HepG2 (cell line): ENCODE results near the gene CNNM3. TPM values are rescaled to one million over a fixed set of nuclear protein-coding genes. Genes with fewer than 3 reads are reported as not detected.

Experiments
- DNMT1 ChIP-seq: sonication (generic); formaldehyde crosslinking; IDR thresholded peaks from 2 replicates; pipeline ENCODE4 v1.5.1; 2020; ENCODE audit warnings: mild to moderate bottlenecking, missing genetic modification reagents
- JUN ChIP-seq: sonication (generic); formaldehyde crosslinking; IDR thresholded peaks from 2 replicates; pipeline ENCODE4 v1.4.0; 2020; ENCODE audit warnings: mild to moderate bottlenecking, missing genetic modification reagents
- PITX1 ChIP-seq: sonication (generic); formaldehyde crosslinking; IDR thresholded peaks from 2 replicates; pipeline ENCODE4 v1.5.1; 2020; ENCODE audit warnings: mild to moderate bottlenecking, missing genetic modification reagents
- SAP130 ChIP-seq: IDR thresholded peaks from 2 replicates; pipeline ENCODE4 v1.6.1; 2016; ENCODE audit warnings: low read depth
- YY1 ChIP-seq: IDR thresholded peaks from 2 replicates; pipeline ENCODE4 v1.6.1; 2011; ENCODE audit warnings: low read length, low read depth, moderate library complexity, mild to moderate bottlenecking; ENCODE audit not compliant: insufficient read depth, insufficient replicate concordance
- ZNF235 ChIP-seq: sonication (generic); formaldehyde crosslinking; IDR thresholded peaks from 2 replicates; pipeline ENCODE4 v1.8.1; 2023; ENCODE audit warnings: mild to moderate bottlenecking, missing genetic modification reagents, borderline replicate concordance
- ZNF850 ChIP-seq: sonication (generic); formaldehyde crosslinking; conservative IDR thresholded peaks from 2 replicates; pipeline ENCODE4 v1.9.0; 2021; ENCODE audit warnings: mild to moderate bottlenecking, missing genetic modification reagents
- polyA plus RNA-seq, 8 experiments: library from polyadenylated mRNA; depleted of rRNA in 3 of 8; stranded (reverse) in 7 of 8; unstranded in 1 of 8; fragments of >200 nt; fragmentation: Illumina TruSeq in 4 of 8; extraction: Trizol in 4 of 8; gene quantifications; 2 replicates each; pipeline versions ENCODE4 v1.2.1 to v1.2.3, GENCODE V29; 2011 to 2016; ENCODE audit warnings: low read depth in 4 of 8, missing spikeins in 1 of 8, mixed read lengths in 1 of 8; ENCODE audit not compliant: insufficient read depth in 1 of 8
- total RNA-seq, 5 experiments: library from RNA; depleted of rRNA; stranded (reverse); fragments of >200 nt; fragmentation: Illumina TruSeq; extraction: Trizol; gene quantifications; 2 replicates each; pipeline ENCODE4 v1.2.3, GENCODE V29; 2016; ENCODE audit warnings: low read depth in 1 of 5
- TF ChIP-seq, protein P1 (sequence below), 2 experiments: sonication (generic) in 1 of 2; formaldehyde crosslinking in 1 of 2; IDR thresholded peaks; 2 replicates each; pipeline versions ENCODE4 v1.6.1 to v1.9.0; 2014 to 2022; ENCODE audit warnings: antibody characterized with exemption in 1 of 2, borderline replicate concordance in 1 of 2, inconsistent platforms in 1 of 2, low read depth in 1 of 2, missing genetic modification reagents in 1 of 2
- TF ChIP-seq, protein P2 (sequence below): sonication (generic); formaldehyde crosslinking; IDR thresholded peaks from 2 replicates; pipeline ENCODE4 v1.4.0; 2020; ENCODE audit warnings: missing genetic modification reagents
- TF ChIP-seq, protein P3 (sequence below): sonication (generic); formaldehyde crosslinking; IDR thresholded peaks from 2 replicates; pipeline ENCODE4 v1.5.0; 2020; ENCODE audit warnings: mild to moderate bottlenecking, missing genetic modification reagents
- TF ChIP-seq, protein P4 (sequence below): sonication (generic); formaldehyde crosslinking; IDR thresholded peaks from 2 replicates; pipeline ENCODE4 v1.8.1; 2023; ENCODE audit warnings: missing genetic modification reagents, inconsistent platforms, borderline replicate concordance
- TF ChIP-seq, protein P5 (sequence below): sonication (generic); formaldehyde crosslinking; IDR thresholded peaks from 2 replicates; pipeline ENCODE4 v1.4.0; 2020; ENCODE audit warnings: missing genetic modification reagents

CNNM3 gene
- total and polyA plus RNA-seq, 2 of the 13 experiments (the other 11 are each of a cell fraction or from before 2014, with no cell fraction given), result 21.2 to 27.9 TPM

DNA sequence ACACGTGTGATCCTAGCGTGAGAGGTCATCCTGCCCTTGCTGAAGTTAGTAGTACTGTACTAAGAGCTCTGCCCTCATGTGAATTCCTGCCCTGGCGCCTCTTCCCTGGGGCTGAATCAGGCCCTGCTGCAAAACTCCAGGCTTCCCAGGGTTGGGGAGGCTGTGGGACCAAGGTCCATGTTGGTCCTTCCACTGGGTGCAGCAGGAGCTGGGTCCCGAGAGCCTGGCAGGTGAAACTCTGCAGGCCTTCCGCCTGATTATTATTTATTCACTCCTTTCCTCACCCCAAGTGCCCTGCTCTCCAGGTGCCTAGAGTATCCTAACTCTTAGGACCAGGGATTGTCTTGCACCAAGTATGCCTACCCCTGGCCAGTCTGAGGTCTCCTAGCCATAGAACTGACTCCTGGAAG lies 5.3 kb upstream of the CNNM3 start (continued):
- TF ChIP-seq ZNF235 (CRISPR knock-in tag) (no peak), JUN (no peak), ZNF850 (no peak), YY1 (no peak), PITX1 (0 out of 2 replicates have a peak, but pooled peaks have one; percentile 41), SAP130 (peak; percentile 53), DNMT1 (CRISPR knock-in tag) (no peak)
- TF ChIP-seq, protein P1, sequence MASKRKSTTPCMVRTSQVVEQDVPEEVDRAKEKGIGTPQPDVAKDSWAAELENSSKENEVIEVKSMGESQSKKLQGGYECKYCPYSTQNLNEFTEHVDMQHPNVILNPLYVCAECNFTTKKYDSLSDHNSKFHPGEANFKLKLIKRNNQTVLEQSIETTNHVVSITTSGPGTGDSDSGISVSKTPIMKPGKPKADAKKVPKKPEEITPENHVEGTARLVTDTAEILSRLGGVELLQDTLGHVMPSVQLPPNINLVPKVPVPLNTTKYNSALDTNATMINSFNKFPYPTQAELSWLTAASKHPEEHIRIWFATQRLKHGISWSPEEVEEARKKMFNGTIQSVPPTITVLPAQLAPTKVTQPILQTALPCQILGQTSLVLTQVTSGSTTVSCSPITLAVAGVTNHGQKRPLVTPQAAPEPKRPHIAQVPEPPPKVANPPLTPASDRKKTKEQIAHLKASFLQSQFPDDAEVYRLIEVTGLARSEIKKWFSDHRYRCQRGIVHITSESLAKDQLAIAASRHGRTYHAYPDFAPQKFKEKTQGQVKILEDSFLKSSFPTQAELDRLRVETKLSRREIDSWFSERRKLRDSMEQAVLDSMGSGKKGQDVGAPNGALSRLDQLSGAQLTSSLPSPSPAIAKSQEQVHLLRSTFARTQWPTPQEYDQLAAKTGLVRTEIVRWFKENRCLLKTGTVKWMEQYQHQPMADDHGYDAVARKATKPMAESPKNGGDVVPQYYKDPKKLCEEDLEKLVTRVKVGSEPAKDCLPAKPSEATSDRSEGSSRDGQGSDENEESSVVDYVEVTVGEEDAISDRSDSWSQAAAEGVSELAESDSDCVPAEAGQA (IDR thresholded peaks at IDR 0.05; ENCODE audit: low read depth), result no peak
- TF ChIP-seq, protein P1 (CRISPR knock-in tag; IDR thresholded peaks at IDR 0.05; ENCODE audit: borderline replicate concordance), result no peak
- TF ChIP-seq, protein P2, sequence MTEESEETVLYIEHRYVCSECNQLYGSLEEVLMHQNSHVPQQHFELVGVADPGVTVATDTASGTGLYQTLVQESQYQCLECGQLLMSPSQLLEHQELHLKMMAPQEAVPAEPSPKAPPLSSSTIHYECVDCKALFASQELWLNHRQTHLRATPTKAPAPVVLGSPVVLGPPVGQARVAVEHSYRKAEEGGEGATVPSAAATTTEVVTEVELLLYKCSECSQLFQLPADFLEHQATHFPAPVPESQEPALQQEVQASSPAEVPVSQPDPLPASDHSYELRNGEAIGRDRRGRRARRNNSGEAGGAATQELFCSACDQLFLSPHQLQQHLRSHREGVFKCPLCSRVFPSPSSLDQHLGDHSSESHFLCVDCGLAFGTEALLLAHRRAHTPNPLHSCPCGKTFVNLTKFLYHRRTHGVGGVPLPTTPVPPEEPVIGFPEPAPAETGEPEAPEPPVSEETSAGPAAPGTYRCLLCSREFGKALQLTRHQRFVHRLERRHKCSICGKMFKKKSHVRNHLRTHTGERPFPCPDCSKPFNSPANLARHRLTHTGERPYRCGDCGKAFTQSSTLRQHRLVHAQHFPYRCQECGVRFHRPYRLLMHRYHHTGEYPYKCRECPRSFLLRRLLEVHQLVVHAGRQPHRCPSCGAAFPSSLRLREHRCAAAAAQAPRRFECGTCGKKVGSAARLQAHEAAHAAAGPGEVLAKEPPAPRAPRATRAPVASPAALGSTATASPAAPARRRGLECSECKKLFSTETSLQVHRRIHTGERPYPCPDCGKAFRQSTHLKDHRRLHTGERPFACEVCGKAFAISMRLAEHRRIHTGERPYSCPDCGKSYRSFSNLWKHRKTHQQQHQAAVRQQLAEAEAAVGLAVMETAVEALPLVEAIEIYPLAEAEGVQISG (CRISPR knock-in tag), result peak; percentile 17; the same call in 1 of the 2 replicates
- TF ChIP-seq, protein P3, sequence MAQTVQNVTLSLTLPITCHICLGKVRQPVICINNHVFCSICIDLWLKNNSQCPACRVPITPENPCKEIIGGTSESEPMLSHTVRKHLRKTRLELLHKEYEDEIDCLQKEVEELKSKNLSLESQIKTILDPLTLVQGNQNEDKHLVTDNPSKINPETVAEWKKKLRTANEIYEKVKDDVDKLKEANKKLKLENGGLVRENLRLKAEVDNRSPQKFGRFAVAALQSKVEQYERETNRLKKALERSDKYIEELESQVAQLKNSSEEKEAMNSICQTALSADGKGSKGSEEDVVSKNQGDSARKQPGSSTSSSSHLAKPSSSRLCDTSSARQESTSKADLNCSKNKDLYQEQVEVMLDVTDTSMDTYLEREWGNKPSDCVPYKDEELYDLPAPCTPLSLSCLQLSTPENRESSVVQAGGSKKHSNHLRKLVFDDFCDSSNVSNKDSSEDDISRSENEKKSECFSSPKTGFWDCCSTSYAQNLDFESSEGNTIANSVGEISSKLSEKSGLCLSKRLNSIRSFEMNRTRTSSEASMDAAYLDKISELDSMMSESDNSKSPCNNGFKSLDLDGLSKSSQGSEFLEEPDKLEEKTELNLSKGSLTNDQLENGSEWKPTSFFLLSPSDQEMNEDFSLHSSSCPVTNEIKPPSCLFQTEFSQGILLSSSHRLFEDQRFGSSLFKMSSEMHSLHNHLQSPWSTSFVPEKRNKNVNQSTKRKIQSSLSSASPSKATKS (CRISPR knock-in tag), result no peak
- TF ChIP-seq, protein P4, sequence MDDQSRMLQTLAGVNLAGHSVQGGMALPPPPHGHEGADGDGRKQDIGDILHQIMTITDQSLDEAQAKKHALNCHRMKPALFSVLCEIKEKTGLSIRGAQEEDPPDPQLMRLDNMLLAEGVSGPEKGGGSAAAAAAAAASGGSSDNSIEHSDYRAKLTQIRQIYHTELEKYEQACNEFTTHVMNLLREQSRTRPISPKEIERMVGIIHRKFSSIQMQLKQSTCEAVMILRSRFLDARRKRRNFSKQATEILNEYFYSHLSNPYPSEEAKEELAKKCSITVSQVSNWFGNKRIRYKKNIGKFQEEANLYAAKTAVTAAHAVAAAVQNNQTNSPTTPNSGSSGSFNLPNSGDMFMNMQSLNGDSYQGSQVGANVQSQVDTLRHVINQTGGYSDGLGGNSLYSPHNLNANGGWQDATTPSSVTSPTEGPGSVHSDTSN, result no peak
- TF ChIP-seq, protein P5, sequence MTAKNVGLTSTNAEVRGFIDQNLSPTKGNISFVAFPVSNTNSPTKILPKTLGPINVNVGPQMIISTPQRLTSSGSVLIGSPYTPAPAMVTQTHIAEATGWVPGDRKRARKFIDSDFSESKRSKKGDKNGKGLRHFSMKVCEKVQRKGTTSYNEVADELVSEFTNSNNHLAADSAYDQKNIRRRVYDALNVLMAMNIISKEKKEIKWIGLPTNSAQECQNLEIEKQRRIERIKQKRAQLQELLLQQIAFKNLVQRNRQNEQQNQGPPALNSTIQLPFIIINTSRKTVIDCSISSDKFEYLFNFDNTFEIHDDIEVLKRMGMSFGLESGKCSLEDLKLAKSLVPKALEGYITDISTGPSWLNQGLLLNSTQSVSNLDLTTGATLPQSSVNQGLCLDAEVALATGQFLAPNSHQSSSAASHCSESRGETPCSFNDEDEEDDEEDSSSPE (CRISPR knock-in tag), result 0 out of 2 replicates have a peak, but pooled peaks have one; percentile 17
